Chondrocyte (in vitro differentiated cells): ENCODE results near the gene RNF144A. TPM values are rescaled to one million over a fixed set of nuclear protein-coding genes. Genes with fewer than 3 reads are reported as not detected.

ENCODE experiments used
- DNase-seq: peaks from one replicate; pipeline ENCODE4 v3.0.0; 2021; ENCODE audit warnings: mixed read lengths, low spot score
- H3K27ac Mint-ChIP-seq: one replicate; pipeline ENCODE4 v1.8.0; 2021; ENCODE audit warnings: mild to moderate bottlenecking, moderate library complexity, mixed read lengths; ENCODE audit not compliant: unreplicated experiment
- H3K27me3 Mint-ChIP-seq: 2 replicates; pipeline ENCODE4 v1.8.0; 2021; ENCODE audit warnings: low read depth, mixed read lengths
- H3K36me3 Mint-ChIP-seq: 2 replicates; pipeline ENCODE4 v1.8.0; 2021; ENCODE audit warnings: low read depth, mixed read lengths
- H3K4me1 Mint-ChIP-seq: 2 replicates; pipeline ENCODE4 v1.8.0; 2021; ENCODE audit warnings: low read depth, mild to moderate bottlenecking, mixed read lengths
- H3K4me3 Mint-ChIP-seq: one replicate; pipeline ENCODE4 v1.8.0; 2021; ENCODE audit warnings: mild to moderate bottlenecking, moderate library complexity, mixed read lengths; ENCODE audit not compliant: unreplicated experiment
- H3K9me3 Mint-ChIP-seq: 2 replicates; pipeline ENCODE4 v1.8.0; 2021; ENCODE audit warnings: low read depth, mixed read lengths
- CTCF ChIP-seq: fragments of 200-600 bp; sonication (generic); IDR thresholded peaks from 2 replicates; pipeline ENCODE4 v1.5.0; 2021; ENCODE audit warnings: antibody characterized with exemption, mild to moderate bottlenecking, moderate library complexity
- total RNA-seq: library from RNA; stranded (reverse); gene quantifications from 3 replicates; pipeline ENCODE4 v1.2.1, GENCODE V29; 2021

Gene RNF144A
- total RNA-seq, 1 donor from 2014 or later: 10.9 TPM

GRCh38 chr2:7083580-7084509 is 166.6 kb downstream of the RNF144A start:
- no peaks in the 10 kb centered on the region for H3K36me3 Mint-ChIP-seq
- H3K4me3 Mint-ChIP-seq: no peak overlapping the region
- TF ChIP-seq CTCF: peak; percentile 77
- H3K27me3 Mint-ChIP-seq: peaks cover 3% of the 10 kb centered on the region
- H3K9me3 Mint-ChIP-seq: peaks cover 18% of the 10 kb centered on the region
- H3K27ac Mint-ChIP-seq: peak overlapping the region; percentile 10
- no peak for DNase-seq
- peaks cover 7% of the 10 kb centered on the region for H3K4me1 Mint-ChIP-seq

DNA sequence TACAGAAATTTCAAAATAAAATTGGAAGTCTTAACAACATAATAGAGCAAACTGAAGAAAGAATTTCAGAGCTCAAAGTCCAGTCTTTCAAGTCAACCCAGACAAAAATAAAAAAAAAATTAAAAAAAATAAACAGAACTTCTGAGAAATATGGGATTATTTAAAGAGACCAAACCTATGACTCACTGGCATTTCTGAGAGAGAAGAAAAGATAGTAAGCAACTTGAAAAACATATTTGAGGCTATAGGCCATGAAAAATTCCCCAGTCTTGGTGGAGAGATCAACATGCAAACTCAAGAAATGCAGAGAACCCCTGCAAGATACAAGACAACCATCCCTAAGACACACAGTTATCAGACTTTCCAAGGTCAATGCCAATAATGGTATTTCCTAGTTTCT is 167.4 kb downstream of the RNF144A start:
- Mint-ChIP-seq H3K36me3 (no peaks in the 10 kb centered on the region), H3K27ac (no peak overlapping the region), H3K4me3 (no peak overlapping the region), H3K4me1 (peaks cover 7% of the 10 kb centered on the region), H3K27me3 (peaks cover 3% of the 10 kb centered on the region), H3K9me3 (peaks cover 18% of the 10 kb centered on the region)
- no peak for DNase-seq
- TF ChIP-seq CTCF: no peak

- no peak overlapping the region for H3K27ac Mint-ChIP-seq
- H3K4me1 Mint-ChIP-seq: peaks cover 15% of the 10 kb centered on the region
- no peak overlapping the region for H3K4me3 Mint-ChIP-seq
- TF ChIP-seq CTCF: no peak
- H3K9me3 Mint-ChIP-seq: peaks cover 13% of the 10 kb centered on the region
- H3K36me3 Mint-ChIP-seq: no peaks in the 10 kb centered on the region
- DNase-seq: no peak
- peaks cover 3% of the 10 kb centered on the region for H3K27me3 Mint-ChIP-seq
These were observed 172.1 kb downstream of the RNF144A start for GRCh38 chr2:7089284-7089683.

GRCh38 chr2:7089898-7090510 is 172.8 kb downstream of the RNF144A start:
- Mint-ChIP-seq H3K36me3 (no peaks in the 10 kb centered on the region), H3K27me3 (peaks cover 3% of the 10 kb centered on the region), H3K9me3 (peaks cover 8% of the 10 kb centered on the region), H3K4me3 (no peak overlapping the region), H3K4me1 (peaks cover 18% of the 10 kb centered on the region), H3K27ac (no peak overlapping the region)
- peak; percentile 89 for DNase-seq
- no peak for TF ChIP-seq CTCF

GRCh38 chr2:7093376-7093775 is 176.2 kb downstream of the RNF144A start:
- no peaks in the 10 kb centered on the region for H3K9me3 Mint-ChIP-seq
- DNase-seq: no peak
- H3K4me3 Mint-ChIP-seq: no peak overlapping the region
- H3K4me1 Mint-ChIP-seq: peaks cover 38% of the 10 kb centered on the region
- H3K27ac Mint-ChIP-seq: peak overlapping the region; percentile 39
- peaks cover under 1% of the 10 kb centered on the region for H3K27me3 Mint-ChIP-seq
- H3K36me3 Mint-ChIP-seq: no peaks in the 10 kb centered on the region
- no peak for TF ChIP-seq CTCF

Other genes starting within 250 kb of the RNF144A start
- gene CMPK2, start 51.5 kb upstream of the RNF144A start, total RNA-seq: 0.90 to 1.3 TPM (median 0.95 TPM) in 3 replicates
- 0.12 to 0.22 TPM in 2 of 3 replicates, not detected in the other for gene RSAD2, start 39.6 kb upstream of the RNF144A start, total RNA-seq